Dermis blood vessel endothelial cell (primary cell): ENCODE measurements around the gene PHF14. TPM values are rescaled to one million over a fixed set of nuclear protein-coding genes. Genes with fewer than 3 reads are reported as not detected.
"Not testable (repeated sequence)": the region's sequence is repeated elsewhere in the genome, so short reads cannot be mapped to it uniquely, and the experiment has no call there.

Experiments
- DNase-seq: peaks from one replicate; pipeline ENCODE4 v3.0.0; 2010
- total RNA-seq: library from RNA; depleted of rRNA; stranded (reverse); fragments of >200 nt; gene quantifications from 2 replicates; pipeline ENCODE4 v1.2.3, GENCODE V29; 2014

Gene PHF14
- 45.0 and 45.8 TPM in 2 replicates for total RNA-seq

DNA sequence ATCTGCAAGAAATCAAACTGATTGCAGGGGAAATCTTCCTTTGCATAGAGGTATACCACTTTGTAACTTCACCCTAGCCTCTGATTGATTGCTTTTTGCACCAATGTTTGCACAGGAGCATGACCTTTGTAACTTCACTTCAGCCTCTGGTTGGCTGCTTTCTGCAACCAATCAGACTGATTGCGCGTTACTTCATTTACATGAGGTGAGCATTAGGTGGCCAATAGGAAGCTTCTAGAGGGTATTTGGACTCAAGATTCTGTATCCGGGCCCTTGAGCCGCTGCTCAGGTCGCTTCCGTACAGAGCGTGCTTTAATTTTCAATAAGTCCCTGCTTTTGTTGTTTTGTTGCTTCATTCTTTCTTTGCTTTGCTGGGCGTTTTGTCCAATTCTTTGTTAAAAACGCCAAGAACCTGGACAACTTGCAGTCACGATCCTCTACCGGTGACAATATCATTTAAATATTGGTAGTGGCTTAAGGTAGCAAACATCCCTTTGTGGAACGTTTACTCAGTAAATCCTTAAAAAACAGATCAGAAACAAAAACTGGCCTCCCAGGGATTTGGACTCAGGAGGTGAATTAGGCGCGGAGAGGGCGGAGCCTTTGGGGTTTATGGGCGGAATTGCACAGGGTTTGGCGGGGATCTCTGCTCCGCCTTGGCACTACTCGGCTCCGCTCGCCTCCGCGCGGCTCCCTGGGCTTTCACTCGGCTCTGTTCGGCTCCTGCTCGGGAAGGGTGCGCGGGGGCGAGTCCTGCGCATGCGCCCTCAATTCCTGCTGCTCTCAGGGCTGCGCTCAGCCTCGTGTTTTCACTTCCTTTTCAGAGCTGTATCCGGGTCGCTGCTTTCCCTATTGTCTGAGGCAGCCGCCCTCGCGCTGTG is at the start of gene PHF14:
Gene PHF14, plus strand, starts transcription at position 812 of the 881 bp plus-strand sequence. CDS start 452 bp downstream, outside the sequence.
- peak; percentile 98 for DNase-seq

GRCh38 chr7:10924370-10924769 is 49.3 kb upstream of the PHF14 start:
- DNase-seq = no peak

DNA sequence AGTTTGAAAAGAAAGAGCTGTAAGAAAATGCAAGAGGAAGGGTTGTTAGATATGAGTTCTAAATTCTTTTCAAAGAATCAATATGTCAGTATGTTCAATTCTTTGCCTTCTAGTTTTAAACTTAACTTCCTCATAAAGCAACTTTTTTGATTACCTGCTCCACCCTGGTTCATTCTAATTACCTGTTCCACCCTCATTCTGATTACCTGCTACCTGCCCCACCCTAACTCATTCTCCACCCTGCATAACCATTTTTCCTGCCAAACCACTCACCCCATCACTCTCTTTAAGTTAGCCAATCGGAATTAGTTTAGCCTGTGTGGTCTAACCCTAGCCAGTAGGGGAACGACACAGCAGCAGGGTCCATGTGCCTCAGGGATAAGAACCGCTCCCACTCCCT is 45.5 kb upstream of the PHF14 start:
- not testable (repeated sequence) for DNase-seq

DNA sequence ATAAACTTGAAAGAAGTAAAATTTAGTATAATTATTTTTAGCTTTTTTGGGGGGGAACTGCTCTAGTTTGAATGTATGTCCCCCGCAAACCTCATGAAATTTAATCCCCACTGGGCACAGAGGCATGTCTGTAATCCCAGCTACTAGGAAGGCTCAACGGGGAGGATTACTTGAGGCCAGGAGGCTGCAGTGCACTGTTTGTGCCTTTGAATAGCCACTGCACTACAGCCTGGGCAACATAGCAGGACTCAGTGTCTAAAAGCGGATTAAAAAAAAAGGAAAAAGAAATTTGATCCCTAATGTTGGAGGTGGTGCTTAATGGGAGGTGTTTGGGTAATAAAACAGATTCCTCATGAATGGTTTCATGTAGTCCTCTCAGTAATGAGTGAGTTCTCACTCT is 43.1 kb upstream of the PHF14 start:
- no peak for DNase-seq

GRCh38 chr7:10931161-10931560 is 42.5 kb upstream of the PHF14 start:
- DNase-seq = no peak

DNA sequence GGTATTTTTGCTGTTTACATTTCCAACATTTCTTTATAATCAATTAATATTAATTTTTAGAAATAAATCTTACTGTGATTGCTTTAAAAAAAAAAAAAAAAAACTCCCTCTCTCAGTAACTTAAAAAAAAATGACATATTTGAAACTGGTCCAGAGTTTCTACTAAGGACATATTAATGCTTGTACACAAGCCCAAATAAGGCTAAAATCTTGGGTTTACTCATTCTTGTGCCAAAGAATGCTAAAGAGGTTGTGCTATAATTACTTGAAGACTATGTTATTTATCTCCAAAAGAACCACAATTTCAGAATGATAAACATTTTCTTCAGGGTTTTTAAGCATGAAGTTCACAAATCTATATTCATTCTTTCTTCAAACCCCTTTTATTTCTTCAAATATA is 39.4 kb upstream of the PHF14 start:
- DNase-seq = no peak

DNA sequence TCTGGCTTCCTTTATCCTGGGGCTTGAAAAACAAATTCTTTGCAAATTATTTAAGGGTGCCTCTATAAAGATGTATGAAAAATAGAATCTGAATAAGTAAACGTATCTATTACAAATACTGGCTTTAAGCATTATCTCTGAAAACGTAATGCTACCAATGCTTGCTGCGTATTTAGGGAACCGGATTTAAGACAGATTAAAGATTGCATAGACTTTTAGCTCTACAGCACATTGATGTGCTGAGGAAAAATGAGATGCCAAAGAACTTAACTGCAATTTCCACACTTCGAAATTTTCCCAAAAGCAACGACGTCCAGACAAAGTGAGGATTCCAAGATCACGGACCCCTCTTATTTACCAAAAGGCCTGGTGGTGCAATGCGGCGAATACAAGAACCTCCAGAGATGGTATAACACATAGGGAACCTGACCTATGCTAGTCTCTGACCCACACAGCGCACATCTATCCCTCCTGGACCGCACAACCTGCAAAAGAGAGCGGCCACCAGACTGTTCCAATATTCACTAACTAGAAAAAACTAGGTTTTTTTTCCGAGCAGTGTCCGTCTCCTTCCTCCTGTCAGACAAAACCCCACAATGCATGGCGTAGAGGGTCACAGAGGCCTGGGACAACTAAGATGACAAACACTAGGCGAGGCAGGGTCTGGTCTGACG is 34.3 kb upstream of the PHF14 start:
- no peak for DNase-seq

DNA sequence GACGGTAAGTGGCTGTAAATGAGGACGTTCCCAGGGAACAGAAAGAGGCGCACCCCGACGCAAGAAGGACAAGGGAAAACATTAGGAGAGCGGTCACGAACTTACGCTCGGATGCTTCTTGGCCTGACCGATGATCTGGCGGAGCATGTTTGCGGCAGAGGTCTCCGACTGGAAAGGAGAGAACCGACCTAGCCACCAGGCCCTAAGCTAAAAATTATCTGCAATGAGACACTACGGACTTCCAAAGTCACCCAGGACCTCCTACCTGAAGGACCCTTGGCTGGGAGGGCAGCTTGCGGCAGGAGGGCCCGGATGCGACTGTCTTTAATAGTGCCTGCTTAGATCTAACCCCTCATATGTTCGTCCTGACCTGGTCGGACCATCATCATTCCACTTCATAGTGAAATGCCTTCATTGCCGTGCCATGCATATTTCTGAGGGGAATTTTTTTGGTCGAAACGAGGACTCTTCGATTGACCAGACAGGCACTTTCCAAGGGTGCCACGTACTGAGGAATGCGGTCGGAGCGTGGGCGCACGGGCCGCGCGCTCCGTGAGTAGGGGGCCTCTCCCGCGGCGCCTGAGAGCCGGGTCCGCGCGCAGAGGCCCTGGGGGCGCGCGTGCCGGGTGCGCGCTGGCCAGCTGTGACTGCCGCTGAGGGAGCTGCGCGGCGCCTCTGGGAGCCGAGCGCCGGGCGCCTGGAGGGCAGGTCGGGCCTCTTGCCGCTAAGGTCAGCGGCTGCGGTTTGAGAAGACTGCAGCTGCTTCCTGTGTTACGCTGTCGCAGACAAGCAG is 33.6 kb upstream of the PHF14 start:
- peak; percentile 95 for DNase-seq

- no peak for DNase-seq
Observed at GRCh38 chr7:10940704-10941355, 32.8 kb upstream of the PHF14 start.

DNA sequence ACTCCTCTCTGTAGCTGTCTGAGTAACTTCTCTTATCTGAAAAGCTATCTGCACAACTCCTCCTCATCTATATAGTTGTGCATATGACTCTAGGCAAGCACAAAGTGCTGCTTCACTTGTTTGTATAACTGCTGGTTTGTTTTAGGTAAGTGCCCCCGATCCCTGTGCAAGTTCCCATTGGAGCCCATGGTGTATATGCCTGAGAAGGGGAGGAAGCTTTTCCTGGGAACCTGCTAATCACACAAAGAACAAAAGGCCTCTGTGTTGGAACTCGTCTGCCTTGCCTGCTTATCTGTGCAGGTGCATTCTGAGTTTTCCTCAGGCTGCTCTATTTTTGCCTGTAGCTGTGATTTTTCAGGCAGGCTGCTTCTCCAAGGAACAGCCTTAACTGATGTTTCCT is 23.2 kb upstream of the PHF14 start:
- DNase-seq = no peak

DNA sequence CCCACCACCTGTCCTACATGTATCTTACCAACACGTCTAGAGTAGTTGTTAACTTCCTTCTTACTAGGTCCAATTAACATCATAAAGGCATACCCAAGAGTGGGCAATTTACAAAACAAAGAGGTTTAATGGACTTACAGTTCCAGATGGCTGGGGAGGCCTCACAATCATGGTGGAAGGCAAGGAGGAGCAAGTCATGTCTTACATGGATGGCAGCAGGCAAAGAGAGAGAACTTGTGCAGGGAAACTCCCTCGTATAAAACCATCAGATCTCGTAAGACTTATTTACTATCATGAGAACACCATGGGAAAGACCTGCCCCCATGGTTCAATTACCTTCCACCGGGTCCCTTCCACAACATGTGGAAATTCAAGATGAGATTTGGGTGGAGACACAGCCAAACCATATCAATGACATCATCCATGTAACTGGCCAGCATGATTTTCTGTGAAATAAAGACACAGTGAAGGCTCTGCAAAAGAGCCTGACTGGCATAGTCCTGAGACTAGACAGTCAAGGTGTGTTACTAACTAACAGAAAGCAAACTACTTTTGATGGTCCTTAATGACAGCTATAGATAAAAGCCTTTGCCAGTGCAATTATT is 22.6 kb upstream of the PHF14 start:
- not testable (repeated sequence) for DNase-seq

DNA sequence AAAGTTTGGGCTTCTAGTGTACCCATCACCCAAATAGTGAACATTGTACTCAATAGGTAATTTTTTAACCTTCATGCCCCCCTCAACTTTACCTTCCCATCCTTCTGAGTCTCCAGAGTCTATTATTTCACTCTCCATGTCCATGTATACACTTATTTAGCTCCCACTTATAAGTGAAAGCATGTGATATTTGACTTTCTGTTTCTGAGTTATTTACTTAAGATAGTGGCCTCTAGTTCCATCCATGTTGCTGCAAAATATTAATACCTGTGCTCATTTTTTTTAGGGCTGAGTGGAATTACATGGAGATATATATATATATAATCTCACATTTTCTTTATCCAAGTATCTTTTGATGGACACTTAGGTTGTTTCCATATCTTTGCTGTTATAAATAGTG is 21.1 kb upstream of the PHF14 start:
- DNase-seq = no peak

GRCh38 chr7:10953078-10953750 is 20.5 kb upstream of the PHF14 start:
- DNase-seq = not testable (repeated sequence)

DNA sequence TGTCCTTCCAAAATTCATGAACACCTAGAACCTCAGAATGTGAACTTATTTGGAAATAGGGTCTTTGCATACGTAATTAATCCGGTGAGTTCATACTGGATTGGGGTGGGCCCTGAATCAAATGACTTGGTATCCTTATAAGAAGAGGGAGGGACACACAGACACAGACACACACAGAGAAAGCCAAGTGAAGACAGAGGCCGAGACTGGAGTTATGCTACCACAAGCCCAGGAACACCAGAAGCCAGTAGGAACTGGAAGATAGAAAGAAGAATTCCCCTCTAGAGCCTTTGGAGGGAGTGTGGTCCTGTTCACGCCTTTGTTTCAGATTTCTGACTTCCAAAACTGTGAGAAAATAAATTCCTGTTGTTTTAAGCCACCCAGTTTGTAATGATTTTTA is 17.1 kb upstream of the PHF14 start:
- no peak for DNase-seq

DNA sequence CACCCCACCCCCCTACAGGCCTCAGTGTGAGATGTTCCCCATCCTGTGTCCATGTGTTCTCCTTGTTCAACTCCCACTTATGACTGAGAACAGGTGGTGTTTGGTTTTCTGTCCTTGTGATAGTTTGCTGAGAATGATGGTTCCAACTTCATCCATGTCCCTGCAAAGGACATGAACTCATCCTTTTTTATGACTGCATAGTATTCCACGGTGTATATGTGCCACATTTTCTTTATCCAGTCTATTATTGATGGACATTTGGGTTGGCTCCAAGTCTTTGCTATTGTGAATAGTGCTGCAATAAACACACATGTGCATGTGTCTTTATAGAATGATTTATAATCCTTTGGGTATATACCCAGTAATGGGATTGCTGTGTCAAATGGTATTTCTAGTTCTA is 13.4 kb upstream of the PHF14 start:
- DNase-seq = not testable (repeated sequence)

DNA sequence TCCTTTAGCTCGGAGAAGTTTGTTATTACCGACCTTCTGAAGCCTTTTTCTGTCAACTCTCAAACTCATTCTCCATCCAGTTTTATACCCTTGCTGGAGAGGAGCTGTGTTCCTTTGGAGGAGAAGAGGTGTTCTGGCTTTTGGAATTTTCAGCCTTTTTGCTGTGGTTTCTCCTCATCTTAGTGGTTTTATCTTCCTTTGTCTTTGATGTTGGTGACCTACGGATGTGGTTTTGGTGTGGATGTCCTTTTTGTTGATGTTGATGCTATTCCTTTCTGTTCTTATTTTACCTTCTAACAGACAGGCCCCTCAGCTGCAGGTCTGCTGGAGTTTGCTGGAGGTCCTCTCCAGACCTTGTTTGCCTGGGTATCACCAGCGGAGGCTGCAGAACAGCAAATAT is 8.7 kb upstream of the PHF14 start:
- not testable (repeated sequence) for DNase-seq

DNA sequence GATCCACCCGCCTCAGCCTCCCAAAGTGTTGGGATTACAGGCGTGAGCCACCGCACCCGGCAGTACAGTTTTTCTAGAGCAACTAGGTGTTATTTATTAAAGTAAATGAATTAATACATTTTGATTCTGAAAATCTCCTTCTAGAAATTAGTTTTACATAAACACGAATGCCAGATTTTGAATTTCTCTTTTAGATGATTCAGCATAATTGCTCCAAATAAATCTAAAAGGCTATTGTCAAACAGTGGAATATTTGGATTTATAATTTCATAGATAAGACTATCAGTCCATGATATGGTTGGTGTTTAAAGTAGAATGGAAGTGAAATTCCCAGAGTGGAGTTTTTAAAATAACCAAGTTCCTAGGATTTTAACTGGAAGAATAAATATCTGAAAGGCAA is 1.5 kb upstream of the PHF14 start:
- DNase-seq = no peak

DNA sequence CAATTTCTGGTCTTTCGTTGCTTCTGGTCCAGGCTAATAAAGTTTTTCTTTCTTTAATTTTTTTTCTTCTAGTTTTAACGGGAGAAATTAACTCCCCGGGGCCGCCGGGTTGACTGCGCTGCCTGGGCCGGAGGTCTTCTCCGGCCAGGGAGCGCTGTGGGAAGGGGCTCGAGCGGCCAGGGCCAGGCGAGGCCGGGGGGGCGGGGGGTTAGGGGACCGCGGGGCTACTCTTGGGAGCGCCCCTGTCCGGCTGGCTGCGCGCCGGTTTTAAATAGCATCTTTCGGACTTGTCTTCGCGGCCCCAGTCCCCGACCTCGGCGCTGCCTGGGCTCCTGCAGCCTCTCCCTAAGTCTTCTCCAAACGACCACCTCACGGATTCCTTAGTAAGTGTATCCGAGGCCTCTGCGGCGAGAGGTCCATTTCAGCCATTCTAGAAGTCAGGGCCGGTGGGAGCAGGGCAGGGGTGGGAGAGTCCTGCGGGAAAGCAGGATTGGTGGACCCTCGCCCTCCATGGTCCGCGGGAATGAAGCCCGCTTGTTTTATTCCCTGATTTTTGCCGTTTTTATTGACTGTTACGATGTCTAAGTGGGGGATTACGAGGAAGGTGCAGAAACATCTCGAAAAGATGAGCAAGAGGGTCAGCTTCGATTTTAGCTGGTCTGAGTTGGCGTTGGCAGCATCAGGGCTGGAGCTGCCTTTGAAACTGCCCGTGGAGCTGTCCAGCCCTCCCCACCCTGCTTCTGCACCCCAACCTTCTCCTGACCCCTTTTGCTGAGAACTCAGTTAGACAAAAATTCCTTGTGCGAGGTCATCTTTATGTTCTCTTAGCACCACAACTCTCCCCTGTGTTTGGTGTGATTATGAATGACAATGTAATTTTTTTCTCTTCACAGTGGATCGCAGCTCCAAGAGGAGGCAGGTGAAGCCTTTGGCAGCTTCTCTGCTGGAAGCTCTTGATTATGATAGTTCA is 555 bp downstream of the PHF14 start:
- DNase-seq = peak; percentile 57

- peak; percentile 1 for DNase-seq
Observed at GRCh38 chr7:10977113-10977512, 3.4 kb downstream of the PHF14 start.

- DNase-seq = no peak
Observed at GRCh38 chr7:10981317-10981716, 7.6 kb downstream of the PHF14 start.
